ENCODE results near the gene CBX6.

Gene CBX6

GRCh38 chr22:38870312-38870741 is 1.7 kb downstream of the CBX6 start:
- Mint-ChIP-seq H3K4me1 (peaks cover 47% of the 10 kb centered on the region), H3K9me3 (no peaks in the 10 kb centered on the region), H3K4me3 (peak overlapping the region; percentile 92), H3K27me3 (no peaks in the 10 kb centered on the region), H3K36me3 (ENCODE audit: insufficient read depth) (peaks cover 25% of the 10 kb centered on the region), H3K27ac (ENCODE audit: low read depth) (peak overlapping the region; percentile 79)
- peak; percentile 70 to 76 for DNase-seq (ENCODE audit: low spot score in 2 of 2)
- peak; percentile 38 for ATAC-seq (replicated peaks; ENCODE audit: extremely low read depth, poor library complexity, severe bottlenecking)

GRCh38 chr22:38869663-38870062 is 2.4 kb downstream of the CBX6 start:
- DNase-seq (ENCODE audit: low spot score in 2 of 2) (no peak), ATAC-seq (replicated peaks; ENCODE audit: extremely low read depth, poor library complexity, severe bottlenecking) (no peak)
- peaks cover 47% of the 10 kb centered on the region for H3K4me1 Mint-ChIP-seq
- H3K9me3 Mint-ChIP-seq = no peaks in the 10 kb centered on the region
- H3K36me3 Mint-ChIP-seq (ENCODE audit: insufficient read depth) = peaks cover 25% of the 10 kb centered on the region
- H3K4me3 Mint-ChIP-seq = peak overlapping the region; percentile 92
- no peak overlapping the region for H3K27ac Mint-ChIP-seq (ENCODE audit: low read depth)
- no peaks in the 10 kb centered on the region for H3K27me3 Mint-ChIP-seq

GRCh38 chr22:38868886-38869381 is 3.1 kb downstream of the CBX6 start:
- Mint-ChIP-seq H3K9me3 (no peaks in the 10 kb centered on the region), H3K27ac (ENCODE audit: low read depth) (no peak overlapping the region), H3K4me3 (no peak overlapping the region), H3K36me3 (ENCODE audit: insufficient read depth) (peaks cover 26% of the 10 kb centered on the region), H3K27me3 (no peaks in the 10 kb centered on the region), H3K4me1 (peaks cover 45% of the 10 kb centered on the region)
- peak; percentile 52 for ATAC-seq (replicated peaks; ENCODE audit: extremely low read depth, poor library complexity, severe bottlenecking)
- DNase-seq (ENCODE audit: low spot score in 2 of 2) = peak; percentile 66 to 81

- no peaks in the 10 kb centered on the region for H3K27me3 Mint-ChIP-seq
- no peaks in the 10 kb centered on the region for H3K9me3 Mint-ChIP-seq
- no peak overlapping the region for H3K27ac Mint-ChIP-seq (ENCODE audit: low read depth)
- no peak overlapping the region for H3K4me3 Mint-ChIP-seq
- DNase-seq (ENCODE audit: low spot score in 2 of 2) (no peak), ATAC-seq (replicated peaks; ENCODE audit: extremely low read depth, poor library complexity, severe bottlenecking) (no peak)
- H3K4me1 Mint-ChIP-seq = peaks cover 38% of the 10 kb centered on the region
- peaks cover 26% of the 10 kb centered on the region for H3K36me3 Mint-ChIP-seq (ENCODE audit: insufficient read depth)
These were observed 3.7 kb downstream of the CBX6 start for GRCh38 chr22:38868286-38868721.

- Mint-ChIP-seq H3K4me1 (peaks cover 41% of the 10 kb centered on the region), H3K36me3 (ENCODE audit: insufficient read depth) (peaks cover 21% of the 10 kb centered on the region), H3K27me3 (no peaks in the 10 kb centered on the region), H3K4me3 (no peak overlapping the region), H3K9me3 (no peaks in the 10 kb centered on the region), H3K27ac (ENCODE audit: low read depth) (no peak overlapping the region)
- DNase-seq (ENCODE audit: low spot score in 2 of 2) (no peak), ATAC-seq (replicated peaks; ENCODE audit: extremely low read depth, poor library complexity, severe bottlenecking) (no peak)
These were observed 4.3 kb downstream of the CBX6 start for GRCh38 chr22:38867471-38868285.

- Mint-ChIP-seq H3K27me3 (no peaks in the 10 kb centered on the region), H3K27ac (ENCODE audit: low read depth) (no peak overlapping the region), H3K36me3 (ENCODE audit: insufficient read depth) (peaks cover 16% of the 10 kb centered on the region), H3K4me3 (no peak overlapping the region), H3K4me1 (peaks cover 43% of the 10 kb centered on the region), H3K9me3 (no peaks in the 10 kb centered on the region)
- ATAC-seq (replicated peaks; ENCODE audit: extremely low read depth, poor library complexity, severe bottlenecking) = no peak
- DNase-seq (ENCODE audit: low spot score in 2 of 2) = no peak
These were observed 4.9 kb downstream of the CBX6 start for GRCh38 chr22:38867124-38867455.

- Mint-ChIP-seq H3K4me3 (no peak overlapping the region), H3K27me3 (no peaks in the 10 kb centered on the region), H3K4me1 (peaks cover 48% of the 10 kb centered on the region), H3K27ac (ENCODE audit: low read depth) (peak overlapping the region; percentile 32), H3K9me3 (no peaks in the 10 kb centered on the region), H3K36me3 (ENCODE audit: insufficient read depth) (peaks cover 16% of the 10 kb centered on the region)
- DNase-seq (ENCODE audit: low spot score in 2 of 2) (no peak), ATAC-seq (replicated peaks; ENCODE audit: extremely low read depth, poor library complexity, severe bottlenecking) (no peak)
These were observed 5.5 kb downstream of the CBX6 start for GRCh38 chr22:38866399-38867123.

GRCh38 chr22:38866024-38866398 is 6.0 kb downstream of the CBX6 start:
- Mint-ChIP-seq H3K9me3 (no peaks in the 10 kb centered on the region), H3K36me3 (ENCODE audit: insufficient read depth) (peaks cover 16% of the 10 kb centered on the region), H3K27ac (ENCODE audit: low read depth) (peak overlapping the region; percentile 32), H3K4me1 (peaks cover 48% of the 10 kb centered on the region), H3K4me3 (no peak overlapping the region), H3K27me3 (no peaks in the 10 kb centered on the region)
- DNase-seq (ENCODE audit: low spot score in 2 of 2) (no peak), ATAC-seq (replicated peaks; ENCODE audit: extremely low read depth, poor library complexity, severe bottlenecking) (no peak)

GRCh38 chr22:38865201-38866023 is 6.6 kb downstream of the CBX6 start:
- peaks cover 15% of the 10 kb centered on the region for H3K36me3 Mint-ChIP-seq (ENCODE audit: insufficient read depth)
- no peaks in the 10 kb centered on the region for H3K9me3 Mint-ChIP-seq
- no peak overlapping the region for H3K27ac Mint-ChIP-seq (ENCODE audit: low read depth)
- H3K27me3 Mint-ChIP-seq = no peaks in the 10 kb centered on the region
- no peak overlapping the region for H3K4me3 Mint-ChIP-seq
- H3K4me1 Mint-ChIP-seq = peaks cover 42% of the 10 kb centered on the region
- DNase-seq (ENCODE audit: low spot score in 2 of 2) (no peak), ATAC-seq (replicated peaks; ENCODE audit: extremely low read depth, poor library complexity, severe bottlenecking) (no peak)

- Mint-ChIP-seq H3K27me3 (no peaks in the 10 kb centered on the region), H3K27ac (ENCODE audit: low read depth) (no peak overlapping the region), H3K4me3 (no peak overlapping the region), H3K36me3 (ENCODE audit: insufficient read depth) (peaks cover 12% of the 10 kb centered on the region), H3K4me1 (peaks cover 36% of the 10 kb centered on the region), H3K9me3 (no peaks in the 10 kb centered on the region)
- DNase-seq (ENCODE audit: low spot score in 2 of 2) = no peak
- no peak for ATAC-seq (replicated peaks; ENCODE audit: extremely low read depth, poor library complexity, severe bottlenecking)
These were observed 7.4 kb downstream of the CBX6 start for GRCh38 chr22:38864361-38865191.

- H3K9me3 Mint-ChIP-seq = no peaks in the 10 kb centered on the region
- H3K27me3 Mint-ChIP-seq = no peaks in the 10 kb centered on the region
- DNase-seq (ENCODE audit: low spot score in 2 of 2) = no peak
- no peak for ATAC-seq (replicated peaks; ENCODE audit: extremely low read depth, poor library complexity, severe bottlenecking)
- no peak overlapping the region for H3K27ac Mint-ChIP-seq (ENCODE audit: low read depth)
- H3K4me3 Mint-ChIP-seq = no peak overlapping the region
- peaks cover 34% of the 10 kb centered on the region for H3K4me1 Mint-ChIP-seq
- H3K36me3 Mint-ChIP-seq (ENCODE audit: insufficient read depth) = peaks cover 12% of the 10 kb centered on the region
These were observed 8.4 kb downstream of the CBX6 start for GRCh38 chr22:38863531-38864131.

All from central memory CD8-positive, alpha-beta T cell (primary cell).